Stomach (tissue), 4 donors: ENCODE results near the gene RBPJ.

Experiments used
- POLR2A ChIP-seq, 4 donors: fragments of 450-650 bp; IDR thresholded peaks; one replicate each; pipeline ENCODE4 v1.6.1; 2016; ENCODE audit warnings: antibody characterized with exemption in 4 of 4, control low read depth in 2 of 4, mild to moderate bottlenecking in 1 of 4, moderate library complexity in 1 of 4
- POLR2AphosphoS5 ChIP-seq, 3 donors: sonication (generic); formaldehyde crosslinking; IDR thresholded peaks; one replicate each; pipeline ENCODE4 v1.6.1; 2016; ENCODE audit warnings: antibody characterized with exemption in 3 of 3
- TF ChIP-seq, protein P1 (sequence below), 7 experiments: fragments of 450-650 bp in 4 of 7; fragments of 200-600 bp in 3 of 7; sonication (generic) in 3 of 7; IDR thresholded peaks; one replicate each; pipeline ENCODE4 v1.5.1; 2016 to 2019; ENCODE audit warnings: antibody characterized with exemption in 7 of 7, control low read depth in 2 of 7, mild to moderate bottlenecking in 1 of 7

DNA sequence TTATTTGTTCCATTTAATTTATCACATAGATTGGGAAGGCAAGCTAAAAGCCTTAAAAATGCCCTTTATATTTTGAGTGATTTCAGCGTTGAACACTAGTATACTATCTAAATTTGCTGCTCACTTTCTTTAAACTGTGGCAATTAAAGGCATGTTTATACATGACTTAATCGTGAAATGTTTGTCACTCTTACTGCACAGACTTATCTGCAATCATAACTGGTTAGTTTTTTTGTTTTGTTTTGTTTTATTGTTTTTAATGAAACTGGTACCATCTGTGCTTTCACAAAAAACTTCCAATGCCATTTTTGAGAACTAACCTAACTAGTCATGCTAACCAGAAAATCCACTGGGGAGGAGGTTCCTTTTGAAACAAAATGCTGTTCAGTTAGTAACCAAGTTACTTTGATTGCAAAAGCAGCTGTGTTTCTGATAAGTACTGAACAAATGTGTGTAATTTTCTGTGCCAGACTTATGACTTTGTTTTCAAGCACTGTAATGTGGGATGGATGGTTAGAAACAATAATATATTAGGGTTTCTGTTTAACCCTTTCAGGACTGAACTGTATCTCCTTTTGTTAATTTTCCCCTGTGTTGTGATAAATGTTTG, 113.3 kb downstream of the RBPJ start:
- TF ChIP-seq, protein P1, sequence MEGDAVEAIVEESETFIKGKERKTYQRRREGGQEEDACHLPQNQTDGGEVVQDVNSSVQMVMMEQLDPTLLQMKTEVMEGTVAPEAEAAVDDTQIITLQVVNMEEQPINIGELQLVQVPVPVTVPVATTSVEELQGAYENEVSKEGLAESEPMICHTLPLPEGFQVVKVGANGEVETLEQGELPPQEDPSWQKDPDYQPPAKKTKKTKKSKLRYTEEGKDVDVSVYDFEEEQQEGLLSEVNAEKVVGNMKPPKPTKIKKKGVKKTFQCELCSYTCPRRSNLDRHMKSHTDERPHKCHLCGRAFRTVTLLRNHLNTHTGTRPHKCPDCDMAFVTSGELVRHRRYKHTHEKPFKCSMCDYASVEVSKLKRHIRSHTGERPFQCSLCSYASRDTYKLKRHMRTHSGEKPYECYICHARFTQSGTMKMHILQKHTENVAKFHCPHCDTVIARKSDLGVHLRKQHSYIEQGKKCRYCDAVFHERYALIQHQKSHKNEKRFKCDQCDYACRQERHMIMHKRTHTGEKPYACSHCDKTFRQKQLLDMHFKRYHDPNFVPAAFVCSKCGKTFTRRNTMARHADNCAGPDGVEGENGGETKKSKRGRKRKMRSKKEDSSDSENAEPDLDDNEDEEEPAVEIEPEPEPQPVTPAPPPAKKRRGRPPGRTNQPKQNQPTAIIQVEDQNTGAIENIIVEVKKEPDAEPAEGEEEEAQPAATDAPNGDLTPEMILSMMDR (IDR thresholded peaks at IDR 0.05) = no peak
- no peak for TF ChIP-seq POLR2A (IDR thresholded peaks at IDR 0.05)
- TF ChIP-seq POLR2AphosphoS5 (IDR thresholded peaks at IDR 0.05) = no peak
